Activated CD4-positive, alpha-beta T cell treated with anti-CD3 and anti-CD28 coated beads, Interleukin-2, amount 50 U/mL, for 16 hours (primary cell): ENCODE data around the gene NOTCH2.
"Not testable (repeated sequence)": the region's sequence is repeated elsewhere in the genome, so short reads cannot be mapped to it uniquely, and the experiment has no call there.

Experiments
- DNase-seq: peaks from one replicate; pipeline ENCODE4 v3.0.0-alpha.2; 2020

NOTCH2 gene

GRCh38 chr1:120048208-120048607 is 21.3 kb downstream of the NOTCH2 start:
- DNase-seq, result not testable (repeated sequence)

- DNase-seq, result not testable (repeated sequence)
Measured at GRCh38 chr1:120041771-120042170, 27.7 kb downstream of the NOTCH2 start.

DNA sequence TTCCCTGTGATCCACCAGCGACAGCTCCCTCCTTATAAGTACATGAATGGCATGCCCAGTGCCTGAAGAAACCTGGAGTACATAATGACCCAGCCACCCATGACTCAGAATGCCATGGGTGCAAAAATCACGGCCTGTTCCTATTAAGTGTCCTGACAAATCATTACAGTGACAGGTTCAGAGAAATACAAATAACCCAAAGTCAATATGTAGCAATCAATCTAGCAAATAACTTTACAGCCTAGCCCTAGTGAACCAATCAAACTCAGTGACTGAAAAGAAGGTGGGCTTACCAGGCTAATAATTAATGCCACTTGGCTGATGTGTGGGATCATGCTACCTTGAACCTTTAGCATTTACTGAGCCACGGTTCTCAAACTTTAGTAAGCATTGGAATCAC is 37.2 kb downstream of the NOTCH2 start:
- DNase-seq, result not testable (repeated sequence)

DNA sequence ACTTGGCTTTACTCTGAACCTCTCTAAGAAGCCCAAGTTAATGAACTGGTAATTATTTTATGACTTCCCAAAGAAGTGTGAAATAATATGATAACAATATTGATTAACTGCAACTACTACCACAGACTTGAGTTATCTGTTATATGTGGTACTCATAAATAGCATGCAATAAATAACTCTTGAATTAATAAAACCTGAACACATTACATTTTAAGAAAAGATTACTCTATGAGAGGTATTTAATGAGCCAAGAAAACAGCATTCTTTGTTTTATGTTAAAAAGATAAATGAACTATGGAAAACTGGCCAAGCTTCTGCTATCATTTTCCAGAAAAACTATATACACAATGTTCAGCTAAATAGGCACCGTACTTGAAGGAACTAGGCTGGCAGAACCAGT is 45.7 kb downstream of the NOTCH2 start:
- DNase-seq, result not testable (repeated sequence)

DNA sequence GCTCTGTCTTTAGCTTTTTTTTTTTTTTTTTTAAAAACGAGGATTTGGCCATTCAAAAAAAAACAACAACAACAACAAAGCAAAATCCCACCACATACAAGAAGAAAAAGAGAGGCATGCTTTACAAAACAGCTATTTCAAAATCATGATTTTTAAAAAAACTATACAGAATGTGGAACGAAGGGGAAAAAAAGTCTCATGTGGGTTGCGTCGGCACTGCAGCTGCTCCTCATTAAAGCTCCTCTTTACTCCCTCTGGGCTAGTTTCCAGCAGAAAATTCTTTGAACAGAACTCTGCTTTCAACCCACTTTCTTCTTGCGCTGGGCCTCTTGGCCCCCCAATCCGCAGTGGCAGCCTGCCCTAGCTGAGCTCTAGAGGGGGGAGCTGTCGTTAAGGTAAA is 54.5 kb downstream of the NOTCH2 start:
- not testable (repeated sequence) for DNase-seq

DNA sequence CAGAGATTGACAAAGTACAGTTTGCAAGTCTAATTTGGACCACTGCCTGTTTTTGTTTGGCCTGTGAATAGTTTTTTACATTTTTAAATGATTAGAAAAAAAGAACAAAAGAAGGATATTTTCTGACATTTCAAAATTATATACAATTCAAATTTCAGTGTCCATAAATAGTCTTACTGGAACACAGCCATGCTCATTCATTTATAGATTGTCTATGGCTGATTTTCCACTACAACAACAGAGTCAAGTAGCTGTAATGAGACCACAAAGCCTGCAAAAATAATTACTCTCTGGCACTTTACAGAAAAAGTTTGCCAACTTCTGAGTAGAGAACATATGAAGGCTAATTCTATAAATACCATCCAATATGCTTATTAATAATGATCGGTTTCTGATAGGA is 61.1 kb downstream of the NOTCH2 start:
- DNase-seq, result not testable (repeated sequence)

GRCh38 chr1:120007850-120008249 is 61.6 kb downstream of the NOTCH2 start:
- not testable (repeated sequence) for DNase-seq

DNA sequence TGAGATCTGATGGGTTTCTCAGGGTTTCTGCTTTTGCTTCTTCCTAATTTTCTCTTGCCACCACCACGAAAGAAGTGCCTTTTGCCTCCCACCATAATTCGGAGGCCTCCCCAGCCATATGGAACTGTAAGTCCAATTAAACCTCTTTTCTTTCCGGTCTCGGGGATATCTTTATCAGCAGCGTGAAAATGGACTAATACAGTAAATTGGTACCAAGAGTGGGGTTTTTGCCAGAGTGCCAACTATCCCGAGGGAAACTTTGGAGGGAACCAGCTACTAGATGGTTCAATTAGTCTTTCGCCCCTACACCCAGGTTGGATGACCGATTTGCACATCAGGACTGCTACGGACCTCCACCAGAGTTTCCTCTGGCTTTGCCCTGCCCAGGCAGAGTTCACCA is 68.4 kb downstream of the NOTCH2 start:
- DNase-seq, result not testable (repeated sequence)

DNA sequence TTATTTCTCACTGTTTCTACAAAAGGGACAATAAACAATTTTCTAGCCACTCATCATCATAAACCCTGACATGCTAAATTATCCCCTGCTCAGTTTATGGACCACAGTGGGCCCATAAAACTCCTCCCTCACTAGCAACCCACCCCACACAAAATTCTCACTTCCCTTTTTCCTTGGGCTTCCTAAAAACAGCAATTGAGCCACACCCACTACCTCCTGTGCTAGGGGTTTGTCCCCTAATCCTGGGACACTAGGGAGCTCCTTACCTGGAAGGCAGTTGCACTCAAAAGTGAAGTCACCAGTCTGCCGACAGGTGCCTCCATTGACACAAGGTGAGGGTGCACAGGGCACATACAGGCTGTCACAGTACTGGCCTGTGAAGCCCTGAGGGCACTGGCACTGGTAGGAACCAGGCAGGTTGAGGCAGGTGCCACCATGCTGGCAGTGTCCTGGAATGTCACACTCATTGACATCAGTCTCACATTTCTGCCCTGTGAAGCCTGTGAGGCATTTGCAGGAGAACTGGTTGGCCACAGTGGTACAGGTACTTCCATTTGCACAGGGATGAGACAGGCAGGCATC is 72.6 kb downstream of the NOTCH2 start:
- not testable (repeated sequence) for DNase-seq

DNA sequence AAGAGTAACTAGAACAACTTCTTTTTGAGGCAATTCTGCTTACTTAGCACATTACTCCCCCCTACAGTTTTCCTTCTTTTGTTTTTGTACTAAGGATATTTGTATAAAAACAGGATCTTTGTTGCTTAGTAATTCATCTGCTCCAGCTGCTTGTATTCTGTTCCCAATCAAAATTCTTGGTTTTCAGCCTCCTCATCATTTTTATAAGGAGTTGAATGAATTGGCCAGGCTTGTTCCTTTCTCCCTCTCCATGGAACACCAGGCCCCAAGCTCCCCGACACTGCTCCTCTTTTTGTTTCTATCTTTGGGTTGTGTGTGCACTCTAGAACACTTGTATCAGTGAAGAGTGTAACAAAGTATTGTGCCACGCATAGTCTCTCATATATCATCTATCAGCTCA is 73.5 kb downstream of the NOTCH2 start:
- DNase-seq, result not testable (repeated sequence)

DNA sequence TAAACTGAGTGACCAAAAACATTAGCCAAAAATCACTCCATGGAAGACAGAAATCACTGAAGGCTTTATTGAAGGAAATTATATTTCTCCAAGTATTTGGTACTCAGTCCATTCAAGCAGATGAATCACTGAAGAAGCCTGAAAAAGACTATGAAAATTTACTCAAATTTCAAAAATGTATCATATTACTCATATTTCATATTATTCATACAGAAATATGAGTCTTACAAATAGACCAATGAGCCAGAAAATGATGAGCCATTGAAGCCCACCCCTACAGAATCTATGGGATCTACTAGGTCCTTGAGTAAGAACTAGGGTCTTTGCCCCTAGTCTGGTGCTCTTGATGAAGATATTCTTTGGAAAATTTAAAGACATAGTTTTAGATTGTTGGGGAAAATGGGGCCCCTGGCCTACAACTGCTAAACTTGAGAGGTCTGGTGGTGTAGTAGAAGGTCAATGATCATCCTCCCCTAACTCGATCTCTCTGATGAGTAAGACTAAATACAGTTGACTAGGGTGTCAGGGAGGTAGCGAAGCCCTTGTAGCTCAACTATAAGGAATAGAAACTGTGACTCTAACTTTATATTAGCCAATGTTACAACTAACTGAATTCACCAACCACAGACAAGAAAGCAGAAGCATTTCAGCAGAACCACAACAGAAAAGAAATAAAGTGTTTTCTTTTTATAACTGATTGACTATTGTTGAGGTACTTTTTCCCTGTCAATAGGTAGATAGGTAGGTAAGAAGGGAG is 81.0 kb downstream of the NOTCH2 start:
- DNase-seq, result peak; percentile 35

DNA sequence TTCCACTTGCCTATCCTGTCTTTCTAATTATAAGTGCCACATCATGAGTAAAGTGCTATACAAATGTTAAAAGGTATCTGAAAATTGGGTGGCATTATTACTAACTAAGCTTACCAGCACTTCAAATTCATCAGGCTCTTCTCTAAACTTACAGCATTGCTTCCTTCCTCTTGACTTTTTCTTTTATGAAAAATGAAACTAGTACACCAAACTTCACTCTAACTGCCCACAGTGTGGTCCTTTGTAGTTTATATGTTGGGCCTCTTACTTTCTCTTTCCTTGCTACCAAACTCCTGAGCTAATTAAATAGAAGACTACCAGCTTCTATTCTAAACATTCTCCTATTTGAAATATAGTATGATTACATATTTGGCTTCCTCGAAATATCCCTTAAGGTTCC is 81.8 kb downstream of the NOTCH2 start:
- DNase-seq, result peak; percentile 47

GRCh38 chr1:119987112-119987511 is 82.3 kb downstream of the NOTCH2 start:
- peak; percentile 44 for DNase-seq

- DNase-seq, result no peak
Measured at GRCh38 chr1:119986007-119986497, 83.4 kb downstream of the NOTCH2 start.

- DNase-seq, result no peak
Measured at GRCh38 chr1:119984771-119985170, 84.7 kb downstream of the NOTCH2 start.

DNA sequence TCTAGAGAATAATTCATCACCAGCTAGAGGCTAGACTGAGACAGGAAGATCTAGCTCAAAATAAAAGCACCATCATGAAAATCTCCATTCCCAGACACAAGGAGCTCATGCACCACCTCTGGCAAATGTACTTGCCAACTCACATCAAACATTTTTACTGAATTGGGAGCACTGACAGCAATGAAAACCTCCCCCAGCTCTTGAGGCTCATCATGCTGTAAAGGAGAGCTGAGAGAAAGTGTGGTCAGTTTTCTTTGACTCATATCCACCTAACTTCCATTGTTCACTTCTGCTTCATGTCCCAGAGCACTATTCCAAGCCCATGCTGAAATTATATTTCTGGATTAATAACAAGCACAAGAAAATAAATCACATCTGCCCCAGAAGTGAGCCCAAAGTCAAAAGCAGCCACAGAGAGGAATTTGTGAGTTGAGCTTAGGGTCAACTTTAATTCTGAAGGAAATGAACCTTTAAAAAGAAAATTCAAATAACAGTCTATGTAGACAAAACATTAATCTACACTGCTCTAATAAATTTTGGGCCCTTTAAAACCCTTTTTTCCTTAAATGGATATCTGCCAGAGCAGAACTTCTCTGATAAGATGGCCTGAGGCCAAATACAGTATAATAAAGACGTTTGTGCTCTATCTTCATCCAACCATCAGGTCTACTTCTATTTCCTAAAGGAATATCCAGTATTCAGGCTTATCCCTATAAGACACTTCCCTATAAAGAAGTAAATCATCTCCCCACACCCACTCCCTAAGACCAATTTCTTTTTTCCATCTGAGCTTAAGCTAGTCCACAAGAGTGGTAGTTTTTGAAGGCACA is 87.3 kb downstream of the NOTCH2 start:
- no peak for DNase-seq

DNA sequence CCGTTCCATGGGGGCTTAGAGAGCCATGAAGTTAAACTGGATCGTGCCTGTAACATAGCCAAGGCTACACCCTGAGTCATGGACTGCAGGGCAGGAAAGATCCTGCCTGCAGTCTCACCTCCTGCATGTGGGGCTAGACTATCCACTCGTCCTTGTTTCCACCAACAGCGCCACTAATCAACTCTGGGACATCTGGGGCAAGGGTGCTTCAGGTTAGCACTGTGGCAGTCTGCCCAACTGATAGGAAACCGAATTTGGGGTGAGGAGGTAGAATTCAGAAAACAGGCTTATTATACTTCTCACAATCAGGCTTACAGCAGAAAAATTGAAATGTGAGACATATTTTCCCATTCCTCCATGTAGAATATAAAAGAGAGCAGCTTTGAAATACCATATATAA is 88.0 kb downstream of the NOTCH2 start:
- DNase-seq, result no peak

DNA sequence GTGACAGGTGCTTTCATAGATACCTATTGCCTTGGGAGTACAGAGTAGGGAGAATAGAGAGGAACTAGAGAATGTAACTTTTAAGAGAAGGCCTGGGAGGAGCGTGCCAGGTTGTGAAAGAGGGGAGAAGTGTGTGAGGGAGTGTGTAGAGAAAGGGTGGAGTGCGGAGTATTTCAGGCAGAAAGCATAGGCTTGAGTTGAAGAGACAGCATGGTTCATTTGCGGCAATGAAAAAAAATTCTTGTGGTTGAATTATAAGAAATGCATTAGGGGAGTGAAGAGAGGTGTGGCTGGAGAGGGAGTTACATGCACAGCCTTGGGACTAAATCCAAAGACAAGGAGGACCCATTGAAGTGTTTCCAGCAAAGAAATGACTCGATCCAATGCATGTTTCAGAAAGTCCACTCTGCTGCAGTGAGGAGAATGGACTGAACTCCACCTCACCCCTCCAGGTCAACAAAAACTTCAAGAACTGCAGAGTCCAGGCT is 91.4 kb downstream of the NOTCH2 start:
- DNase-seq, result no peak

DNA sequence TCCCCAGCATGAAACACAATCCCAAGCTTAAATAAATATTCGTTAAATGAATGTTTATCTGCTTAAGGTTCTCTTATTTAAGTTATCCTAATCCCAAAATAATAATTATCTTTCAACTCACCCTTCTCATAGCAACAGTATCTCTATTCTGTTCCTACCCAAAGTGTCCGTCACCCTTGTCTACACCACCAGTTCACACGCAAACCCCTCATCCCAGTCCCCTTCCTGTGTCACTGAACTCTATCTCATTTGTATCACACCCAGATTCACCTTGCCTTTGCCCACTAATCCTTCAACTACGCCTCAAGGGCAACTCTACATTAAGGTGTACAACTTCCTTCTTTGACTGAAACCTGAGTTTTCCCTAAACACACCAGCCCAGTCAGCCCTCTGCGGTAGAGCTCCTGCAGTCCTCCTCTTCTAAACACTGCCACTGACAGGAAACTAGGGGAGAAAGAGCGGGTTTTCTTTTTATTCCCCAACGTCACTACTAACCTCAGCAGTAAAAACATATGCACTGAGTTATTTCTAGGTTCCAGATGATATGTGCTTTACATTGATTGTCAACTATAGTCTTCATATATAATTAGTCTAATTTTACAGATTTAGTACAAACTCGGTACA is 92.2 kb downstream of the NOTCH2 start:
- not testable (repeated sequence) for DNase-seq

GRCh38 chr1:119975582-119976254 is 93.7 kb downstream of the NOTCH2 start:
- DNase-seq, result not testable (repeated sequence)

- DNase-seq, result no peak
Measured at GRCh38 chr1:119975006-119975405, 94.5 kb downstream of the NOTCH2 start.

DNA sequence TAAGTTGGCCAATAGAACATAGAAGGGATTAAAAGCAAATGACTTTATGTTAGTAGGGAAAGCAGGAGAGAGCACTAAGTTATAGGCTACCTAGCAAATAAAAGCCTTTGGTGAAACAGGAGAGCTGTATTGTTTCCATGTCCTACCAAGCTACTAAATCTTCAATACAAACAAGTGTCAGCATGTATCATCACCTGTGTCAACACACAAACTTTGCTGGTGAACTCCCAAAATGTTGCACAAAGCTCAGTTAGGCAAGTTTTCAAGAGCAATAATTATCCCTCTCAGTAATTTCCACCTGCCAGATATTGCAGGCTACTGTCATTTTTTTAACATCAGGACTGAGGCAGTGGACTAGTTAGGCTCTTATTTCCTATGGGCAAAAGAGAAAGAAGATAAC is 95.4 kb downstream of the NOTCH2 start:
- DNase-seq, result no peak
